ENCODE results near the gene CD6.

The CD6 gene

DNA sequence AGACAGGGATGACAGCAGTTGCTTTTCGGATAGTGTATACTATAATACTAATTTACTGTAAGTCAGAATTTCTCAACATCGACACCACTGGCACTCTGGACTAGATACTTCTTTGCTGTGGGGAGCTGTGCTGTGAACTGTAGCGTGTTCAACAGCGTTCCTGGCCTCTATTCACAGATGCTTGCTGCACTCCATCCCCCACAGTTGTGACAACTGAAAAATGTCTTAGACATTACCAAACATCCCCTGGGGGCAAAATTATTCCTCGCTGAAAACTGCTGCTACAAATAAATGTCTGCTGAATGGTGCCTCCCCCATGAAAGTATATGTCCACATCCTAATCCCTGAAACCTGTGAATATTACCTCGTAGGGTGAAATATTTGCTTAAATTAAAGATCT, 12.0 kb upstream of the CD6 start:
- TF ChIP-seq POLR2AphosphoS5 (IDR thresholded peaks at IDR 0.05; ENCODE audit: low read depth) (no peak), SPI1 (IDR thresholded peaks at IDR 0.05; ENCODE audit: borderline replicate concordance, low read depth) (no peak), GABPA (IDR thresholded peaks at IDR 0.05; ENCODE audit: low read depth) (no peak)
- TF ChIP-seq, protein P1, sequence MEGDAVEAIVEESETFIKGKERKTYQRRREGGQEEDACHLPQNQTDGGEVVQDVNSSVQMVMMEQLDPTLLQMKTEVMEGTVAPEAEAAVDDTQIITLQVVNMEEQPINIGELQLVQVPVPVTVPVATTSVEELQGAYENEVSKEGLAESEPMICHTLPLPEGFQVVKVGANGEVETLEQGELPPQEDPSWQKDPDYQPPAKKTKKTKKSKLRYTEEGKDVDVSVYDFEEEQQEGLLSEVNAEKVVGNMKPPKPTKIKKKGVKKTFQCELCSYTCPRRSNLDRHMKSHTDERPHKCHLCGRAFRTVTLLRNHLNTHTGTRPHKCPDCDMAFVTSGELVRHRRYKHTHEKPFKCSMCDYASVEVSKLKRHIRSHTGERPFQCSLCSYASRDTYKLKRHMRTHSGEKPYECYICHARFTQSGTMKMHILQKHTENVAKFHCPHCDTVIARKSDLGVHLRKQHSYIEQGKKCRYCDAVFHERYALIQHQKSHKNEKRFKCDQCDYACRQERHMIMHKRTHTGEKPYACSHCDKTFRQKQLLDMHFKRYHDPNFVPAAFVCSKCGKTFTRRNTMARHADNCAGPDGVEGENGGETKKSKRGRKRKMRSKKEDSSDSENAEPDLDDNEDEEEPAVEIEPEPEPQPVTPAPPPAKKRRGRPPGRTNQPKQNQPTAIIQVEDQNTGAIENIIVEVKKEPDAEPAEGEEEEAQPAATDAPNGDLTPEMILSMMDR (IDR thresholded peaks at IDR 0.05; ENCODE audit: insufficient read depth, low read length) = no peak
- TF ChIP-seq, protein P2, sequence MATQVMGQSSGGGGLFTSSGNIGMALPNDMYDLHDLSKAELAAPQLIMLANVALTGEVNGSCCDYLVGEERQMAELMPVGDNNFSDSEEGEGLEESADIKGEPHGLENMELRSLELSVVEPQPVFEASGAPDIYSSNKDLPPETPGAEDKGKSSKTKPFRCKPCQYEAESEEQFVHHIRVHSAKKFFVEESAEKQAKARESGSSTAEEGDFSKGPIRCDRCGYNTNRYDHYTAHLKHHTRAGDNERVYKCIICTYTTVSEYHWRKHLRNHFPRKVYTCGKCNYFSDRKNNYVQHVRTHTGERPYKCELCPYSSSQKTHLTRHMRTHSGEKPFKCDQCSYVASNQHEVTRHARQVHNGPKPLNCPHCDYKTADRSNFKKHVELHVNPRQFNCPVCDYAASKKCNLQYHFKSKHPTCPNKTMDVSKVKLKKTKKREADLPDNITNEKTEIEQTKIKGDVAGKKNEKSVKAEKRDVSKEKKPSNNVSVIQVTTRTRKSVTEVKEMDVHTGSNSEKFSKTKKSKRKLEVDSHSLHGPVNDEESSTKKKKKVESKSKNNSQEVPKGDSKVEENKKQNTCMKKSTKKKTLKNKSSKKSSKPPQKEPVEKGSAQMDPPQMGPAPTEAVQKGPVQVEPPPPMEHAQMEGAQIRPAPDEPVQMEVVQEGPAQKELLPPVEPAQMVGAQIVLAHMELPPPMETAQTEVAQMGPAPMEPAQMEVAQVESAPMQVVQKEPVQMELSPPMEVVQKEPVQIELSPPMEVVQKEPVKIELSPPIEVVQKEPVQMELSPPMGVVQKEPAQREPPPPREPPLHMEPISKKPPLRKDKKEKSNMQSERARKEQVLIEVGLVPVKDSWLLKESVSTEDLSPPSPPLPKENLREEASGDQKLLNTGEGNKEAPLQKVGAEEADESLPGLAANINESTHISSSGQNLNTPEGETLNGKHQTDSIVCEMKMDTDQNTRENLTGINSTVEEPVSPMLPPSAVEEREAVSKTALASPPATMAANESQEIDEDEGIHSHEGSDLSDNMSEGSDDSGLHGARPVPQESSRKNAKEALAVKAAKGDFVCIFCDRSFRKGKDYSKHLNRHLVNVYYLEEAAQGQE (IDR thresholded peaks at IDR 0.05; ENCODE audit: insufficient replicate concordance, low read depth) = no peak
- H3K4me3 ChIP-seq (replicated peaks; ENCODE audit: insufficient read depth, low read length) = no peak overlapping the region
- DNase-seq (ENCODE audit: low read depth in 1 of 2, low spot score in 1 of 2) = no peak

DNA sequence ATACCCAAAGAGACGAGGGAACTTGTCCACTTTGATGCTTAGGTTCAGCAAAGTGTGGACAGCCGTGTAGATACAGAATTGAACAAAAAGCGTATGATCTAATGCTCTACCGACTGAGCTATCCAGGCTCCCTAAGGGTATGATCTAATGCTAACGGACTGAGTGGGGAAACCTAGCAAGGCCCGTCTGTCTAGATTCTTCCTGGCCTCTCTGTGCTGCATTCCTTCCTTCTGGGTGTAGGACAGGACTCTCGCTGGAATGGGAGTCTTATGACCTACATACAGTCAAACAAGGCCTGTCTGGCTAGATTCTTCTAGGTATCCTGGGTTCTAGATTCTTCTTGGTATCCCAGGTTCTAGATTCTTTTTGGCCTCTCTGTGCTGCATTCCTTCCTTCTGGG, 11.1 kb upstream of the CD6 start:
- Histone ChIP-seq H3K4me3 (replicated peaks; ENCODE audit: insufficient read depth, low read length) (no peak overlapping the region), H3K27ac (replicated peaks) (no peak overlapping the region), H3K27me3 (ENCODE audit: insufficient read depth, poor library complexity, severe bottlenecking) (peaks cover 7% of the 10 kb centered on the region)
- DNase-seq (ENCODE audit: low read depth in 1 of 2, low spot score in 1 of 2) = no peak
- TF ChIP-seq, protein P1 (IDR thresholded peaks at IDR 0.05; ENCODE audit: insufficient read depth, low read length) = no peak
- TF ChIP-seq, protein P2 (IDR thresholded peaks at IDR 0.05; ENCODE audit: insufficient replicate concordance, low read depth) = no peak
- no peak for TF ChIP-seq POLR2AphosphoS5 (IDR thresholded peaks at IDR 0.05; ENCODE audit: low read depth)
- TF ChIP-seq GABPA (IDR thresholded peaks at IDR 0.05; ENCODE audit: low read depth) = no peak
- TF ChIP-seq SPI1 (IDR thresholded peaks at IDR 0.05; ENCODE audit: borderline replicate concordance, low read depth) = no peak

More for the DNA sequence above, 12.0 kb upstream of the CD6 start:
- peaks cover 7% of the 10 kb centered on the region for H3K27me3 ChIP-seq (ENCODE audit: insufficient read depth, poor library complexity, severe bottlenecking)
- H3K27ac ChIP-seq (replicated peaks) = no peak overlapping the region

DNA sequence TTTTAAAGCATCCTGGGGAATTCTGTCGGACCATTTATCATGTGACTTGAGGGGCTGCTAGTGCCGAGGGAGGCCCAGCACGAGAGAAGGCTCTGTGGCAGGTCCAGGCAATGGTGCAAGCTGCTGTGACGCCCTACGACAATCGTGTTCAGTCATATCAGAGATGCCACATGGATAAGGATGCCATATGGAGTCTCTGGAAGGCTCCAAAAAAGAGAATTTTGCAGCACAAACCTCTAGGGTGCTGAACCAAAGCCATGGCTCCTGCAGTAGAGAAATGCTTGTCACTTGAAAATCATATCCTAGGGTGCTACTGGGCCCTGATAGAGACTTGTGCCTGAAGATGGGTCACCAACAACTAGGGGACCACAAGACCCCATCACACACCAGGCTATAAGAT, 6.7 kb upstream of the CD6 start:
- H3K4me3 ChIP-seq (replicated peaks; ENCODE audit: insufficient read depth, low read length) = no peak overlapping the region
- DNase-seq (ENCODE audit: low read depth in 1 of 2, low spot score in 1 of 2) = no peak
- TF ChIP-seq, protein P2 (IDR thresholded peaks at IDR 0.05; ENCODE audit: insufficient replicate concordance, low read depth) = no peak
- TF ChIP-seq, protein P1 (IDR thresholded peaks at IDR 0.05; ENCODE audit: insufficient read depth, low read length) = no peak
- TF ChIP-seq SPI1 (IDR thresholded peaks at IDR 0.05; ENCODE audit: borderline replicate concordance, low read depth) (no peak), GABPA (IDR thresholded peaks at IDR 0.05; ENCODE audit: low read depth) (no peak), POLR2AphosphoS5 (IDR thresholded peaks at IDR 0.05; ENCODE audit: low read depth) (no peak)
- peaks cover 8% of the 10 kb centered on the region for H3K27me3 ChIP-seq (ENCODE audit: insufficient read depth, poor library complexity, severe bottlenecking)
- no peak overlapping the region for H3K27ac ChIP-seq (replicated peaks)

Measured in HL-60 (cell line).